Stimulated activated naive CD8-positive, alpha-beta T cell treated with anti-CD3 and anti-CD28 coated beads, Interleukin-15, amount 100 ng/mL, for 72 hours (primary cell): Measurements from ENCODE around the gene ASTN1.
"Not testable (repeated sequence)": the region's sequence is repeated elsewhere in the genome, so short reads cannot be mapped to it uniquely, and the experiment has no call there.

Source experiments
- ATAC-seq: fragments of 150-1000 bp; cut with Tn5 transposase; 2 replicates; pipeline ENCODE4 v1.10.0; 2021; ENCODE audit warnings: mild to moderate bottlenecking, moderate library complexity
- DNase-seq, 2 donors: peaks; one replicate each; pipeline ENCODE4 v3.0.0; 2021 to 2022
- H3K27ac Mint-ChIP-seq, 2 donors: one replicate each; pipeline ENCODE4 v1.8.0; 2022; ENCODE audit warnings: mild to moderate bottlenecking in 2 of 2, mixed read lengths in 2 of 2, moderate library complexity in 2 of 2
- H3K27me3 Mint-ChIP-seq: one replicate; pipeline ENCODE4 v1.8.0; 2022; ENCODE audit warnings: mixed read lengths
- H3K4me1 Mint-ChIP-seq: one replicate; pipeline ENCODE4 v1.8.0; 2022; ENCODE audit warnings: mild to moderate bottlenecking, mixed read lengths
- H3K4me3 Mint-ChIP-seq, 2 donors: one replicate each; pipeline ENCODE4 v1.8.0; 2022; ENCODE audit warnings: mild to moderate bottlenecking in 2 of 2, mixed read lengths in 2 of 2, moderate library complexity in 1 of 2
- H3K9me3 Mint-ChIP-seq, 2 donors: one replicate each; pipeline ENCODE4 v1.8.0; 2022; ENCODE audit warnings: mixed read lengths in 2 of 2

ASTN1 gene

GRCh38 chr1:177092001-177092400 lies 72.5 kb downstream of the ASTN1 start:
- DNase-seq, result no peak
- Mint-ChIP-seq H3K4me3 (no peak overlapping the region), H3K9me3 (peaks cover 5 to 26% of the 10 kb centered on the region in 2 donors), H3K27me3 (peaks cover 12% of the 10 kb centered on the region), H3K27ac (no peak overlapping the region), H3K4me1 (no peaks in the 10 kb centered on the region)
- no peak for ATAC-seq

- H3K4me1 Mint-ChIP-seq, result no peaks in the 10 kb centered on the region
- H3K9me3 Mint-ChIP-seq, result peaks cover 5 to 26% of the 10 kb centered on the region in 2 donors
- no peak overlapping the region for H3K4me3 Mint-ChIP-seq
- ATAC-seq (no peak), DNase-seq (no peak)
- no peak overlapping the region for H3K27ac Mint-ChIP-seq
- peaks cover 12% of the 10 kb centered on the region for H3K27me3 Mint-ChIP-seq
Observed at GRCh38 chr1:177091040-177091439, 73.5 kb downstream of the ASTN1 start.

- peak overlapping the region; percentile 78 to 93 for H3K27ac Mint-ChIP-seq
- peaks cover 12% of the 10 kb centered on the region for H3K27me3 Mint-ChIP-seq
- H3K9me3 Mint-ChIP-seq, result peaks cover 4 to 13% of the 10 kb centered on the region in 2 donors
- H3K4me3 Mint-ChIP-seq, result no peak overlapping the region
- ATAC-seq (no peak), DNase-seq (no peak)
- H3K4me1 Mint-ChIP-seq, result no peaks in the 10 kb centered on the region
Observed at GRCh38 chr1:177088966-177089365, 75.5 kb downstream of the ASTN1 start.

- ATAC-seq (no peak), DNase-seq (no peak)
- Mint-ChIP-seq H3K27ac (no peak overlapping the region), H3K9me3 (peaks cover 7 to 11% of the 10 kb centered on the region in 2 donors), H3K4me1 (no peaks in the 10 kb centered on the region), H3K27me3 (no peaks in the 10 kb centered on the region), H3K4me3 (no peak overlapping the region)
Observed at GRCh38 chr1:177082855-177083693, 81.4 kb downstream of the ASTN1 start.

GRCh38 chr1:177080564-177080963 lies 83.9 kb downstream of the ASTN1 start:
- H3K27me3 Mint-ChIP-seq, result no peaks in the 10 kb centered on the region
- ATAC-seq (no peak), DNase-seq (no peak)
- H3K9me3 Mint-ChIP-seq, result peaks cover 7 to 8% of the 10 kb centered on the region in 2 donors
- H3K4me3 Mint-ChIP-seq, result no peak overlapping the region
- H3K27ac Mint-ChIP-seq, result no peak overlapping the region
- H3K4me1 Mint-ChIP-seq, result no peaks in the 10 kb centered on the region

- Mint-ChIP-seq H3K4me3 (no peak overlapping the region), H3K27ac (no peak overlapping the region), H3K27me3 (no peaks in the 10 kb centered on the region), H3K9me3 (peaks cover 7% of the 10 kb centered on the region in 2 donors), H3K4me1 (no peaks in the 10 kb centered on the region)
- ATAC-seq, result no peak
- DNase-seq, result no peak
Observed at GRCh38 chr1:177077734-177078499, 86.6 kb downstream of the ASTN1 start.

GRCh38 chr1:177077006-177077405 lies 87.5 kb downstream of the ASTN1 start:
- ATAC-seq (no peak), DNase-seq (no peak)
- H3K4me1 Mint-ChIP-seq, result no peaks in the 10 kb centered on the region
- H3K9me3 Mint-ChIP-seq, result peaks cover 7% of the 10 kb centered on the region in 2 donors
- H3K27ac Mint-ChIP-seq, result no peak overlapping the region
- H3K27me3 Mint-ChIP-seq, result no peaks in the 10 kb centered on the region
- no peak overlapping the region for H3K4me3 Mint-ChIP-seq

- not testable (repeated sequence) for H3K27me3 Mint-ChIP-seq, H3K27ac Mint-ChIP-seq, H3K4me1 Mint-ChIP-seq, ATAC-seq, H3K4me3 Mint-ChIP-seq, H3K9me3 Mint-ChIP-seq, DNase-seq
Observed at GRCh38 chr1:177074811-177075210, 89.7 kb downstream of the ASTN1 start.

GRCh38 chr1:177069490-177069889 lies 95.0 kb downstream of the ASTN1 start:
- no peaks in the 10 kb centered on the region for H3K4me1 Mint-ChIP-seq
- DNase-seq (no peak), ATAC-seq (no peak)
- no peak overlapping the region for H3K4me3 Mint-ChIP-seq
- no peaks in the 10 kb centered on the region for H3K27me3 Mint-ChIP-seq
- H3K27ac Mint-ChIP-seq, result no peak overlapping the region
- peaks cover 6 to 9% of the 10 kb centered on the region in 2 donors for H3K9me3 Mint-ChIP-seq

- H3K9me3 Mint-ChIP-seq, result peaks cover 9% of the 10 kb centered on the region in 2 donors
Observed at GRCh38 chr1:177067752-177068410, 96.6 kb downstream of the ASTN1 start.

GRCh38 chr1:177065430-177065829 lies 99.1 kb downstream of the ASTN1 start:
- Mint-ChIP-seq H3K27me3 (no peaks in the 10 kb centered on the region), H3K9me3 (peaks cover 9 to 13% of the 10 kb centered on the region in 2 donors), H3K4me1 (no peaks in the 10 kb centered on the region), H3K4me3 (no peak overlapping the region), H3K27ac (no peak overlapping the region)
- DNase-seq (no peak), ATAC-seq (no peak)

More at GRCh38 chr1:177067752-177068410, 96.6 kb downstream of the ASTN1 start:
- no peaks in the 10 kb centered on the region for H3K27me3 Mint-ChIP-seq
- no peaks in the 10 kb centered on the region for H3K4me1 Mint-ChIP-seq
- H3K27ac Mint-ChIP-seq, result no peak overlapping the region
- ATAC-seq (no peak), DNase-seq (no peak)
- H3K4me3 Mint-ChIP-seq, result no peak overlapping the region

- ATAC-seq (no peak), DNase-seq (no peak)
- Mint-ChIP-seq H3K4me1 (no peaks in the 10 kb centered on the region), H3K27me3 (no peaks in the 10 kb centered on the region), H3K4me3 (no peak overlapping the region), H3K27ac (no peak overlapping the region), H3K9me3 (peaks cover 13 to 14% of the 10 kb centered on the region in 2 donors)
Observed at GRCh38 chr1:177063648-177064047, 100.9 kb downstream of the ASTN1 start.

- H3K9me3 Mint-ChIP-seq, result peaks cover 2 to 5% of the 10 kb centered on the region in 2 donors
- ATAC-seq (no peak), DNase-seq (no peak)
- no peak overlapping the region for H3K27ac Mint-ChIP-seq
- H3K27me3 Mint-ChIP-seq, result no peaks in the 10 kb centered on the region
- no peak overlapping the region for H3K4me3 Mint-ChIP-seq
- H3K4me1 Mint-ChIP-seq, result no peaks in the 10 kb centered on the region
Observed at GRCh38 chr1:177054542-177054941, 110.0 kb downstream of the ASTN1 start.

GRCh38 chr1:177053648-177054047 lies 110.9 kb downstream of the ASTN1 start:
- Mint-ChIP-seq H3K9me3 (peaks cover 0 to 6% of the 10 kb centered on the region in 2 donors), H3K4me3 (no peak overlapping the region), H3K27ac (no peak overlapping the region), H3K4me1 (no peaks in the 10 kb centered on the region), H3K27me3 (no peaks in the 10 kb centered on the region)
- DNase-seq (no peak), ATAC-seq (no peak)

- DNase-seq, result no peak
- H3K4me1 Mint-ChIP-seq, result no peaks in the 10 kb centered on the region
- H3K4me3 Mint-ChIP-seq, result no peak overlapping the region
- H3K27ac Mint-ChIP-seq, result no peak overlapping the region
- ATAC-seq, result no peak
- peaks cover 5 to 13% of the 10 kb centered on the region in 2 donors for H3K9me3 Mint-ChIP-seq
- H3K27me3 Mint-ChIP-seq, result no peaks in the 10 kb centered on the region
Observed at GRCh38 chr1:177048314-177049069, 116.0 kb downstream of the ASTN1 start.
